SK-N-SH treated with all-trans-retinoic acid at 6 μM for 48 hours (cell line): ENCODE measurements around the gene ZBTB43.

Experiments used
- GLIS3 ChIP-seq: fragments of 250-450 bp; sonication (Bioruptor Pico); IDR thresholded peaks from 2 replicates; pipeline ENCODE4 v1.5.0; 2020; ENCODE audit warnings: mild to moderate bottlenecking, moderate library complexity
- OSR1 ChIP-seq: fragments of 250-450 bp; sonication (Bioruptor Pico); IDR thresholded peaks from 2 replicates; pipeline ENCODE4 v1.8.0; 2022; ENCODE audit warnings: moderate library complexity, mild to moderate bottlenecking, inconsistent platforms
- ZNF565 ChIP-seq: fragments of 450-650 bp; formaldehyde crosslinking; conservative IDR thresholded peaks from 2 replicates; pipeline ENCODE4 v1.5.0; 2020; ENCODE audit warnings: low read depth, mild to moderate bottlenecking, moderate library complexity
- ZNF8 ChIP-seq: fragments of 450-650 bp; formaldehyde crosslinking; IDR thresholded peaks from 2 replicates; pipeline ENCODE4 v1.5.0; 2020; ENCODE audit warnings: mild to moderate bottlenecking, moderate library complexity
- TF ChIP-seq, protein P1 (sequence below): fragments of 250-450 bp; sonication (Bioruptor Pico); IDR thresholded peaks from 2 replicates; pipeline ENCODE4 v1.8.0; 2020; ENCODE audit warnings: mild to moderate bottlenecking, moderate library complexity, borderline replicate concordance

DNA sequence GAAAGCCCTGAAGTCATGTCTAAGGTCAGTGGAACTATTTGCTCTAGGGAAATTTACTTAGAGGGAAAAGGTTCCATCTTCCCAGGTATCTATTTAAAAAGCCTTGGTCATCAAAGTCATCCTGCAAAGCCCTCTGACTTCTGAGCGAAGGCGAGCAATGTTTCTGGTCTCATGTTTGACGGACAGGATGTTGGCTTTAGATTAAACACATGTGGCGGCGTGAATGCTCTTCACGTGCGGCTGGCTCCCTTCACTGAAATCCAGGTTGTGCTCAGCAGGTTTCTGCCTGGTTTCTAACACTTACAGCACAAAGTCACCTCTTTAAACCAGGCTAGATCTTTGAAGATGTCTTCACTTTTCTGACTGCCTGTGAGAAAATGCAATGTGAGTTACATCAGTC lies 49.9 kb downstream of the ZBTB43 start:
- TF ChIP-seq ZNF565 (CRISPR knock-in tag) (no peak), ZNF8 (CRISPR knock-in tag) (no peak), GLIS3 (no peak), OSR1 (CRISPR knock-in tag) (no peak)
- TF ChIP-seq, protein P1, sequence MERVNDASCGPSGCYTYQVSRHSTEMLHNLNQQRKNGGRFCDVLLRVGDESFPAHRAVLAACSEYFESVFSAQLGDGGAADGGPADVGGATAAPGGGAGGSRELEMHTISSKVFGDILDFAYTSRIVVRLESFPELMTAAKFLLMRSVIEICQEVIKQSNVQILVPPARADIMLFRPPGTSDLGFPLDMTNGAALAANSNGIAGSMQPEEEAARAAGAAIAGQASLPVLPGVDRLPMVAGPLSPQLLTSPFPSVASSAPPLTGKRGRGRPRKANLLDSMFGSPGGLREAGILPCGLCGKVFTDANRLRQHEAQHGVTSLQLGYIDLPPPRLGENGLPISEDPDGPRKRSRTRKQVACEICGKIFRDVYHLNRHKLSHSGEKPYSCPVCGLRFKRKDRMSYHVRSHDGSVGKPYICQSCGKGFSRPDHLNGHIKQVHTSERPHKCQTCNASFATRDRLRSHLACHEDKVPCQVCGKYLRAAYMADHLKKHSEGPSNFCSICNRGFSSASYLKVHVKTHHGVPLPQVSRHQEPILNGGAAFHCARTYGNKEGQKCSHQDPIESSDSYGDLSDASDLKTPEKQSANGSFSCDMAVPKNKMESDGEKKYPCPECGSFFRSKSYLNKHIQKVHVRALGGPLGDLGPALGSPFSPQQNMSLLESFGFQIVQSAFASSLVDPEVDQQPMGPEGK (CRISPR knock-in tag): no peak
